Fibroblast of the conjunctiva (primary cell): ENCODE results near the gene NXPH4.
A peak's percentile ranks its signal among the peaks of the same experiment; 100 is the strongest.

Experiments
- DNase-seq: peaks from one replicate; pipeline ENCODE4 v3.0.0-alpha.2; 2010; ENCODE audit warnings: low read depth

Gene NXPH4

GRCh38 chr12:57242691-57243454 lies 26.3 kb downstream of the NXPH4 start:
- DNase-seq = no peak

GRCh38 chr12:57243521-57244311 lies 27.1 kb downstream of the NXPH4 start:
- peak; percentile 39 for DNase-seq

GRCh38 chr12:57244312-57244696 lies 27.7 kb downstream of the NXPH4 start:
- no peak for DNase-seq

GRCh38 chr12:57247041-57247440 lies 30.4 kb downstream of the NXPH4 start:
- no peak for DNase-seq

- DNase-seq = no peak
Observed at GRCh38 chr12:57248934-57249742, 32.5 kb downstream of the NXPH4 start.

- DNase-seq = no peak
Observed at GRCh38 chr12:57250541-57250940, 33.9 kb downstream of the NXPH4 start.

- DNase-seq = no peak
Observed at GRCh38 chr12:57250956-57251355, 34.4 kb downstream of the NXPH4 start, which contains the start of gene STAC3. STAC3 (minus strand) TSS chr12:57251187; CDS start chr12:57249636, 1,551 bp downstream.

- no peak for DNase-seq
Observed at GRCh38 chr12:57254506-57255280, 38.1 kb downstream of the NXPH4 start.

GRCh38 chr12:57255916-57256315 lies 39.3 kb downstream of the NXPH4 start:
- DNase-seq = no peak

GRCh38 chr12:57258977-57259970 lies 42.7 kb downstream of the NXPH4 start:
- DNase-seq = no peak

- no peak for DNase-seq
Observed at GRCh38 chr12:57260366-57260765, 43.8 kb downstream of the NXPH4 start.

GRCh38 chr12:57261428-57261865 lies 44.9 kb downstream of the NXPH4 start:
- DNase-seq = no peak

- no peak for DNase-seq
Observed at GRCh38 chr12:57262126-57262822, 45.7 kb downstream of the NXPH4 start.

- no peak for DNase-seq
Observed at GRCh38 chr12:57263096-57263495, 46.5 kb downstream of the NXPH4 start.

GRCh38 chr12:57266681-57267080 lies 50.1 kb downstream of the NXPH4 start:
- DNase-seq = no peak

GRCh38 chr12:57268264-57268663 lies 51.7 kb downstream of the NXPH4 start:
- no peak for DNase-seq

GRCh38 chr12:57270966-57271470 lies 54.4 kb downstream of the NXPH4 start:
- DNase-seq = no peak

GRCh38 chr12:57272337-57273151 lies 56.0 kb downstream of the NXPH4 start:
- DNase-seq = no peak

GRCh38 chr12:57273516-57273915 lies 56.9 kb downstream of the NXPH4 start:
- no peak for DNase-seq
